Peyer's patch (tissue), 4 donors: Measurements from ENCODE around the gene SAPCD2. TPM values are rescaled to one million over a fixed set of nuclear protein-coding genes. Genes with fewer than 3 reads are reported as not detected.

Source experiments
- DNase-seq, 3 donors: peaks; one replicate each; pipeline ENCODE4 v3.0.0-alpha.2; 2017 to 2019
- H3K27ac ChIP-seq, 4 donors: fragments of 200-600 bp; sonication (generic); one replicate each; pipeline ENCODE4 v1.5.1; 2016 to 2019
- H3K27me3 ChIP-seq, 2 donors: fragments of 200-600 bp; sonication (generic); one replicate each; pipeline ENCODE4 v1.5.1; 2019
- H3K36me3 ChIP-seq, 3 donors: fragments of 200-600 bp; sonication (generic); one replicate each; pipeline ENCODE4 v1.5.1; 2016 to 2019
- H3K4me1 ChIP-seq, 4 donors: fragments of 200-600 bp; sonication (generic); one replicate each; pipeline ENCODE4 v1.5.1; 2016 to 2019
- H3K4me3 ChIP-seq, 4 donors: fragments of 200-600 bp; sonication (generic); 1 replicate in 3 of 4; 2 replicates in 1 of 4; pipeline ENCODE4 v1.5.1; 2016 to 2019; ENCODE audit warnings: mild to moderate bottlenecking in 1 of 4
- H3K9me3 ChIP-seq, 4 donors: fragments of 200-600 bp; sonication (generic); one replicate each; pipeline ENCODE4 v1.5.1; 2016 to 2019; ENCODE audit warnings: mild to moderate bottlenecking in 1 of 4
- POLR2A ChIP-seq, 2 donors: fragments of 450-650 bp; IDR thresholded peaks; one replicate each; pipeline ENCODE4 v1.5.1; 2017; ENCODE audit warnings: antibody characterized with exemption in 2 of 2, mild to moderate bottlenecking in 2 of 2, moderate library complexity in 2 of 2
- total RNA-seq, 4 donors: library from RNA; depleted of rRNA; stranded (reverse); fragments of >200 nt; gene quantifications; one replicate each; pipeline ENCODE4 v1.1.0, GENCODE V29; 2016
- TF ChIP-seq, protein P1 (sequence below), 6 experiments: fragments of 450-650 bp in 4 of 6; fragments of 200-600 bp in 2 of 6; sonication (generic) in 1 of 6; IDR thresholded peaks; one replicate each; pipeline ENCODE4 v1.5.1; 2017 to 2019; ENCODE audit warnings: antibody characterized with exemption in 6 of 6, mild to moderate bottlenecking in 3 of 6, moderate library complexity in 1 of 6

The SAPCD2 gene
- total RNA-seq, 4 donors from 2014 or later: 5.6 to 12.4 (median 7.9) TPM

DNA sequence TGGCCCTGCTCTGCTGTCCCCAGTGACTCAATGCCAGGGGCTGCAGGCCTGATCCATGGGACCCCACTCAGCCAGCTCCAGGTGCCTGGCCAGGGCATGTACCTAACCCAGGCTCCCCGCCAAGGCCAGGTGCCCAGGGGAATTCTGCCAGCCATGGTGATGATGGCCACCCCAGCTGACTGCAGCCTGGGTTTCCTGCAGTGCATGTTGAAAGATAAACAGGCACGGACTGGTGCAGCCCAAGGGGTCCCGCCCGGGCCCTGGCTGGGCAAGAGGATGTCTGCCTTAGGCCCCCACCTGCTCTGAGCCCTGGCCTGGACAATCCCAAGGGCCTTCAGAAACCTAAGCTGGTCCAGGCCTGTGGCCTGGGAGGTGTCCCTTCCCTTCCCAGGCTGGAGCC lies 43.5 kb downstream of the SAPCD2 start:
- H3K36me3 ChIP-seq: no peaks in the 10 kb centered on the region
- H3K9me3 ChIP-seq: no peaks in the 10 kb centered on the region
- no peaks in the 10 kb centered on the region for H3K27me3 ChIP-seq
- peaks cover 18 to 78% (median 41%) of the 10 kb centered on the region in 4 donors for H3K4me1 ChIP-seq
- H3K27ac ChIP-seq: peak overlapping the region in 2 of 4 donors; percentile 12 to 60
- TF ChIP-seq POLR2A (IDR thresholded peaks at IDR 0.05): no peak
- TF ChIP-seq, protein P1, sequence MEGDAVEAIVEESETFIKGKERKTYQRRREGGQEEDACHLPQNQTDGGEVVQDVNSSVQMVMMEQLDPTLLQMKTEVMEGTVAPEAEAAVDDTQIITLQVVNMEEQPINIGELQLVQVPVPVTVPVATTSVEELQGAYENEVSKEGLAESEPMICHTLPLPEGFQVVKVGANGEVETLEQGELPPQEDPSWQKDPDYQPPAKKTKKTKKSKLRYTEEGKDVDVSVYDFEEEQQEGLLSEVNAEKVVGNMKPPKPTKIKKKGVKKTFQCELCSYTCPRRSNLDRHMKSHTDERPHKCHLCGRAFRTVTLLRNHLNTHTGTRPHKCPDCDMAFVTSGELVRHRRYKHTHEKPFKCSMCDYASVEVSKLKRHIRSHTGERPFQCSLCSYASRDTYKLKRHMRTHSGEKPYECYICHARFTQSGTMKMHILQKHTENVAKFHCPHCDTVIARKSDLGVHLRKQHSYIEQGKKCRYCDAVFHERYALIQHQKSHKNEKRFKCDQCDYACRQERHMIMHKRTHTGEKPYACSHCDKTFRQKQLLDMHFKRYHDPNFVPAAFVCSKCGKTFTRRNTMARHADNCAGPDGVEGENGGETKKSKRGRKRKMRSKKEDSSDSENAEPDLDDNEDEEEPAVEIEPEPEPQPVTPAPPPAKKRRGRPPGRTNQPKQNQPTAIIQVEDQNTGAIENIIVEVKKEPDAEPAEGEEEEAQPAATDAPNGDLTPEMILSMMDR (IDR thresholded peaks at IDR 0.05): no peak
- no peak for DNase-seq
- peak overlapping the region in 2 of 4 donors; percentile 58 to 79 for H3K4me3 ChIP-seq

DNA sequence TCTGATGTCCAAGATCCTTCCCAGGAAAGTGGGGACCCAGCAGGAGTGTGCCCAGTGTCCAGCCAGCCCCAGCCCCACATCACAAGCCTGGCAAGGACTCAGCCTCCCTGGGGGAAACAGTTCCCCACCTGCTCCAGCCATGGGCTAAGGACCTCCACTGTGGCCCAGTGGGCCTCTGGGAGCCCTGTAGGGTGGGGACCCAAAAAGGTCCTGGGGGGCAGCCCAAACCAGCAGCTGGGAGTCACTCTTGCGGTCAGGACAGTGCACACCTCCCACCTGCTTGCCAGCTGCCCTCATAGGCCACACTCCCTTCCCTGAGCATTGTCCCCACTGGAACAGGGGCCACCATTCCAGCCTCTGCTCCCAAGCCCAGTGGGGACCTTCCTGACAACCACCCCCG lies 44.0 kb downstream of the SAPCD2 start:
- no peaks in the 10 kb centered on the region for H3K36me3 ChIP-seq
- TF ChIP-seq, protein P1 (IDR thresholded peaks at IDR 0.05): no peak
- TF ChIP-seq POLR2A (IDR thresholded peaks at IDR 0.05): no peak
- H3K27me3 ChIP-seq: no peaks in the 10 kb centered on the region
- H3K9me3 ChIP-seq: no peaks in the 10 kb centered on the region
- no peak overlapping the region for H3K27ac ChIP-seq
- H3K4me3 ChIP-seq: no peak overlapping the region
- no peak for DNase-seq
- H3K4me1 ChIP-seq: peaks cover 16 to 78% (median 37%) of the 10 kb centered on the region in 4 donors

DNA sequence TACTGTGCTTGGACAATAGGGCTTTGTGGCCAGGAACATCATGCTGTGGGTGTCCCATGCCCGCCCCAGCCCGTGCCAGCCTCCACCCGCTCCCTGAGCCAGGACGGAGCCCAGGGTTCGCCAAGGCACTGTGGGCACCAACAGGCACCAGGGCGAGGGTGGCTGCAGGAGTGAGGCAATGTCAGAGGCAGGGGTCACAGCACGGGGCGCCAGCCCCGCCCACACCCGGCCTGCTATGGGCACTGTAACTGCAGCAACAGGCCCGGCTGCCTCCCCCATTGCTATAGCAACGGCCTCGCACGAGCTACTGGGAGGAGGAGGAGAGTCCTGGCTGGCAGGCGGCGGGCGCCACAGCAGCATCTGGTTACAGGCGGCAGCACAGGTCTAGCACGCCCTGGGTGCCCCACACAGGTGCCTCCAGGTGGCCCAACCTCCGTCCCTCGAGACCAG lies 44.8 kb downstream of the SAPCD2 start:
- Histone ChIP-seq H3K9me3 (no peaks in the 10 kb centered on the region), H3K27me3 (no peaks in the 10 kb centered on the region), H3K4me1 (peaks cover 11 to 72% (median 29%) of the 10 kb centered on the region in 4 donors), H3K27ac (no peak overlapping the region), H3K4me3 (no peak overlapping the region), H3K36me3 (no peaks in the 10 kb centered on the region)
- no peak for TF ChIP-seq POLR2A (IDR thresholded peaks at IDR 0.05)
- TF ChIP-seq, protein P1 (IDR thresholded peaks at IDR 0.05): peak in 1 of 6 experiments; percentile 16
- peak; percentile 51 to 76 (median 66) for DNase-seq

DNA sequence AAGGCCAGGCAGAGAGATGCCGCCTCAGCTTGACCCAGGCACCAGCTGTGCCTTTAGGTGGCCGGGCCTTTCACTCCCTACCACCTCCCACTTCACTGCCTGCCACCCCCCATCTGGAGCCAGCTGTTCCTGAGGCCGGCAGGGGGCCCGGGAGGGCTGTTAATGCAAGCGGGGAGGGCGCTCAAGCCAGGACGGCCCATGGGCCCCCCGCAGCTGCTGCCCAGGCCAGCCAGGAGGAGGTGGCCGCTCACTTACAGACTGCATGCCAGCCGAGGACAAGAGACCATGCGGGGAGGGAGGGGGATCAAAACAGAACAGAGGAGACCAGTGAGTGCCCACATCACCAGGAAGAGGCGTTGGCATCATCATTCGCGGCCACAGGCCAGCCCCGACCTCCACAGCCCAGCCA lies 46.8 kb downstream of the SAPCD2 start:
- no peak for DNase-seq
- TF ChIP-seq, protein P1 (IDR thresholded peaks at IDR 0.05): no peak
- TF ChIP-seq POLR2A (IDR thresholded peaks at IDR 0.05): no peak
- peaks cover 7 to 52% (median 10%) of the 10 kb centered on the region in 4 donors for H3K4me1 ChIP-seq
- no peaks in the 10 kb centered on the region for H3K9me3 ChIP-seq
- H3K27ac ChIP-seq: no peak overlapping the region
- no peak overlapping the region for H3K4me3 ChIP-seq
- H3K36me3 ChIP-seq: no peaks in the 10 kb centered on the region
- no peaks in the 10 kb centered on the region for H3K27me3 ChIP-seq

DNA sequence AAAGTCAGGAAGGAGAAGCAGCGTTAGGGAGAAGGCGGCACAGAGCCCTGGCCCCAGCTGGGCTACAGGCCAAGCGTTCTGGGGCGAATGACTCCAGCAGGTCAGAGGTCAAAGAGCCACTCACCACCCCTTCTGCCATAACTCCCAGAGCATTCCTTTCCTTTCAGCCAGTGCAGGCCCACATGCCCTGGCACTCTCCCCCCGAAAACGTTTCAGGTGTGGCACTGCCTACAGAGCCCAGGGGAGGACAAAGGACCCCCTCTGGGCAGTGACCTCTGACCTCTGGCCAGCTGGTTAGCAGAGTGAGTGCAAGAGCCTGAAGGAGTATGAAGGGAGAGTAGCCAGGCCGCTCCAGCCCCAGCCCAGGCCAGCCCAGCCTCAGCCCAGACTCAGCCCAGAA lies 47.2 kb downstream of the SAPCD2 start:
- Histone ChIP-seq H3K27ac (peak overlapping the region in 1 of 4 donors; percentile 91), H3K27me3 (no peaks in the 10 kb centered on the region), H3K36me3 (peaks cover 0 to 1% (median 0%) of the 10 kb centered on the region in 3 donors), H3K9me3 (no peaks in the 10 kb centered on the region), H3K4me1 (peaks cover 6 to 49% (median 8%) of the 10 kb centered on the region in 4 donors), H3K4me3 (no peak overlapping the region)
- TF ChIP-seq POLR2A (IDR thresholded peaks at IDR 0.05): no peak
- TF ChIP-seq, protein P1 (IDR thresholded peaks at IDR 0.05): no peak
- no peak for DNase-seq

DNA sequence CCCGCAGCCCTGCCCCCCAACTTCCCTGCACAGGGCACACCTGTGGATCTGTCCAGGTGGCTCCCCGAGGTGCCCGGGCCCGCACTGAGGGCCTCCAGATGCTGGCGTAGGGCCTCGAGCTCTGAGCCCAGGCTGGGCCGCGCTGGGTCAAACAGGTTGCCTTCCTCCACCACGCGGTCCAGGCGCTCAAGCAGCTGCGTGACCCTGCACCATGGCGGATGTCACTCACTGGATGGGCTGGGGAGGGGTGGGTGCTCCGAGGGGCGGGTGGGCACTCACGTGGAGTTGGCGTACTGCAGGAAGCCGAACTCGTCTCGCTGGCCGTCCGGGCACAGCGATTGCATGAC lies 47.7 kb downstream of the SAPCD2 start:
- DNase-seq: no peak
- Histone ChIP-seq H3K9me3 (no peaks in the 10 kb centered on the region), H3K27me3 (no peaks in the 10 kb centered on the region), H3K36me3 (peaks cover 0 to 6% (median 0%) of the 10 kb centered on the region in 3 donors), H3K27ac (peak overlapping the region in 3 of 4 donors; percentile 63 to 91 (median 86)), H3K4me3 (no peak overlapping the region), H3K4me1 (peaks cover 6 to 49% (median 8%) of the 10 kb centered on the region in 4 donors)
- TF ChIP-seq, protein P1 (IDR thresholded peaks at IDR 0.05): no peak
- no peak for TF ChIP-seq POLR2A (IDR thresholded peaks at IDR 0.05)
